ENCODE results near the gene RHOV.

The RHOV gene

GRCh38 chr15:40873694-40874561 lies at the start of gene RHOV:
RHOV (minus strand) TSS chr15:40874234; CDS start chr15:40874139, 95 bp downstream.
- no peak for FAIRE-seq

- no peak for FAIRE-seq
These were observed 49.5 kb upstream of the RHOV start for GRCh38 chr15:40923551-40923950.

GRCh38 chr15:40922608-40923005 lies 48.6 kb upstream of the RHOV start:
- no peak for FAIRE-seq

- FAIRE-seq, result no peak
These were observed 48.0 kb upstream of the RHOV start for GRCh38 chr15:40921949-40922607.

- FAIRE-seq, result no peak
These were observed 44.9 kb upstream of the RHOV start for GRCh38 chr15:40918799-40919392.

GRCh38 chr15:40918146-40918798 lies 44.2 kb upstream of the RHOV start:
- FAIRE-seq, result no peak

GRCh38 chr15:40917585-40917984 lies 43.6 kb upstream of the RHOV start:
- no peak for FAIRE-seq

GRCh38 chr15:40915679-40916078 lies 41.6 kb upstream of the RHOV start:
- FAIRE-seq, result no peak

- FAIRE-seq, result no peak
These were observed 41.2 kb upstream of the RHOV start for GRCh38 chr15:40915116-40915661.

- FAIRE-seq, result no peak
These were observed 40.5 kb upstream of the RHOV start for GRCh38 chr15:40914486-40914885.

GRCh38 chr15:40914013-40914412 lies 40.0 kb upstream of the RHOV start:
- no peak for FAIRE-seq

- no peak for FAIRE-seq
These were observed 38.4 kb upstream of the RHOV start for GRCh38 chr15:40912478-40912877.

- no peak for FAIRE-seq
These were observed 37.7 kb upstream of the RHOV start for GRCh38 chr15:40911693-40912092.

GRCh38 chr15:40911141-40911540 lies 37.1 kb upstream of the RHOV start:
- FAIRE-seq, result no peak

- FAIRE-seq, result peak; percentile 66
These were observed 35.9 kb upstream of the RHOV start for GRCh38 chr15:40909662-40910630.

GRCh38 chr15:40908095-40908494 lies 34.1 kb upstream of the RHOV start:
- FAIRE-seq, result no peak

- no peak for FAIRE-seq
These were observed 33.2 kb upstream of the RHOV start for GRCh38 chr15:40906991-40907802.

- no peak for FAIRE-seq
These were observed 32.3 kb upstream of the RHOV start for GRCh38 chr15:40906091-40906990.

GRCh38 chr15:40904552-40905201 lies 30.6 kb upstream of the RHOV start:
- no peak for FAIRE-seq

Measured in endometrium (tissue), 2 donors.